C4-2B (cell line): Measurements from ENCODE around the gene PARVA.

Experiments used
- H3K27ac ChIP-seq: fragments of 450-650 bp; 2 replicates; pipeline ENCODE4 v1.5.1; 2017
- CTCF ChIP-seq: fragments of 450-650 bp; conservative IDR thresholded peaks from 2 replicates; pipeline ENCODE4 v1.5.1; 2017; ENCODE audit warnings: mild to moderate bottlenecking
- ZFX ChIP-seq: fragments of 450-650 bp; IDR thresholded peaks from 2 replicates; pipeline ENCODE4 v1.6.1; 2017

The PARVA gene

DNA sequence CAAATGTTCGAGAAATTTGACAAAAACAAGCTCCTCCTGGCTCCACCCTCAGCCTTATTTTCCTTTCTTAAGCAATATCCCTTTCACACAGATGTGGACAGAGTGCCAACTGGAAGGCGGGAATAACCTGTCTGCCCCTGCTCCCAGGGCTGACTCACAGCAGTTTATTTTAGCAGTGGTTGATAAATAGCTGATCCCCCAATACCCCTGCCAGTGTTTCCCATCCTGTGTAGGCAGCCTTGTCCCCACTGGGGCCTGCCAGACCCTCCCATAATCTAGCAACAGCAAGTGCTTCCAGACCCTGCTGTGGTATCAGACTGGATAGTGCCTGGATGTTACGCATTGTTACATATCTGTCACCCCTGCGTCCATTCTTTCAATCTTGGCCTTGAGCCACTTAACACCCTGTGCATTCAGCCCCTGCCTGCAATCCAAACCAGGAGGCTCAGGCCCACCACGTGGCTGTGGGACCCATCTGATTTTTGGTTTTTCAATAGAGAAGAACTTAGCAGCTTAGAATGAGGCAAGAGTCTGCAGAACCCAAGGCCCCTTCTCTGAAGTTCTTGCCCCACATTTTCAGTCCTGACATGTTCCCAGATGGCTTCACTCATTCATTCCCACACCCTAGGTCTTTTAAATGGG, 53.7 kb downstream of the PARVA start:
- no peak for TF ChIP-seq CTCF
- no peak for TF ChIP-seq ZFX
- H3K27ac ChIP-seq: no peak overlapping the region

DNA sequence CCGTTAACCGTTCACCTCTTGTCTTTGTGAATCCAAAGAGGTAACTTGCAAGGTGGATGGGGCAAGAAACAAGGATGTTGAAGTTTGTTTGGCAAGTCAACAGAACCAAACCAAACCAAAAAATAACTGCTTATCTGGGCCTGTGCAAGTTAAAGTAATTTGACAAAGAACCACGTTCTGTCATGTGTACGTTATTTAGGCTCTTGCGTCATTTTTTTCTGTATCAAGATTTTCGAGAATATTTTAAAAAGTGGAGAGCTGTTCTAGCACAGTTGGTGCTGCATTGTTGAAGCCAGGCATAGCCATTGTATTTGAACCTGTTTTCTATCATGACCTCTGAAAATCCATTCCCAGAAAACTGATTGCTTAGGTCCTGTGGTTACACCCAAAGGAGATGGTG, 55.1 kb downstream of the PARVA start:
- TF ChIP-seq ZFX: no peak
- no peak for TF ChIP-seq CTCF

GRCh38 chr11:12433121-12433520, 55.8 kb downstream of the PARVA start:
- H3K27ac ChIP-seq: no peak overlapping the region
- TF ChIP-seq ZFX: no peak
- no peak for TF ChIP-seq CTCF

More for the DNA sequence above, 55.1 kb downstream of the PARVA start:
- H3K27ac ChIP-seq: no peak overlapping the region

DNA sequence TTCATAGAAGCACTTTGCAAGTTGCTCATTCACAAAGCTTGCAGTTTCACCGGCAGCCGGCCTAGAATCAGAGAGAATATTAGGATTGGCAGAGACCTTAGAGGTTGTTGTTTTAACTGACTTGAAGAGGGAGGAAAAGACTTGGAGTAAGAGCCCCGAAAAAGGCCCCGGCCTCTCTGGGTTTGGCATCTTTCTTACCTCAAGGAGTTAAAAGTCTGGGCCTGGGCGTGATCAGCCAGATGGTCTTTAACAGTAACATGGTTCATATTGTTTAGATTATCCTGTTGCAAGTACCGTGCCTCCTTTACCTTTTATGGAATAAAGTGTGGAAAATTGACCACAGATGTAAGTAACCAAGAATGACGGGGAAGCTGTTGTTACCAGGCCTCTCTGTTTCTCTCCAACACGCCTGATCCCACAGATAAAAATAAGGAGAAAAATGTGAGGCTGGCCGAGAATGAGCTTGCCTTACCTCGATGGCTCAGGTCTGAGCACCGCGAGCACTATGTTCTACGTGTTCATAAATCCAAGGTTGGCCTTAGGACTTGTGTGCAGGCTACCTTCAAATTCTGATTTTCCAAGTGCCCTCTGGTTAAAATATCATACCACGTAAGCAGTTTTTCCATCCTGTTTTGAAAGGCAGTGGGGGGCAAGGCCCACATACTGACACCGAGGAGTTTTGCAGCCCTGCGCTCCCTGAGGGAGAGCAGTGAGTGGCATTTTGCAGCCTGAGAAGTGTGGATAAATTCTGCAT, 56.4 kb downstream of the PARVA start:
- TF ChIP-seq ZFX (no peak), CTCF (no peak)
- no peak overlapping the region for H3K27ac ChIP-seq

GRCh38 chr11:12434325-12434654, 56.9 kb downstream of the PARVA start:
- TF ChIP-seq ZFX (no peak), CTCF (no peak)
- H3K27ac ChIP-seq: no peak overlapping the region

GRCh38 chr11:12435264-12435663, 57.9 kb downstream of the PARVA start:
- H3K27ac ChIP-seq: no peak overlapping the region
- TF ChIP-seq ZFX: no peak
- TF ChIP-seq CTCF: no peak

DNA sequence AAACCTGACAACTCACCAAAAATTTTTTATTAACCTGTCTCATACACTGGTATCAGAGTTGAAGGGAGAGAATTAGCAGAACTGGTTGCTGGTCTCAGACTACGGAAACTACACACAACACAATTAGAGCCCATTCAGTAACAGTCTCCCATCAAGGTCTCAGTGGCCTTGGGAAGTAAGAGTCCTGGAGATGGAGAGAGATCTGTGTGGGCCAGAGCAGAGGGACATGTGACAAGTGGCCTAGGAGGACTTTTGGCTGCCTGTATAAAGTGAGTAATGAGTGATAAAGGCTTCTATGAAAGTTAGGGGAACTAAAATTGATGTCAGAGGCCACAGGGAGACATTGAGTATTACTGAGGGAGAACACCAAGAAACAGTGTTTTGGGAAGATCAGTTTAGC, 58.9 kb downstream of the PARVA start:
- TF ChIP-seq ZFX (no peak), CTCF (no peak)
- no peak overlapping the region for H3K27ac ChIP-seq
